Activated T-helper 2 cell treated with anti-CD3 and anti-CD28 coated beads, Interferon-gamma antibody, Interleukin-2, Interleukin-4, amounts not matched to agents 10 μg/mL and 5 μg/mL and 100 μg/mL, durations not matched to agents 14 hours and 24 hours and 36 hours (primary cell): ENCODE measurements around the gene ADAMTS9. TPM values are rescaled to one million over a fixed set of nuclear protein-coding genes. Genes with fewer than 3 reads are reported as not detected.

ENCODE experiments used
- DNase-seq: peaks from one replicate; pipeline ENCODE4 v3.0.0; 2021; ENCODE audit warnings: low spot score
- H3K27ac Mint-ChIP-seq: one replicate; pipeline ENCODE4 v1.8.0; 2021; ENCODE audit warnings: mixed read lengths
- H3K27me3 Mint-ChIP-seq: one replicate; pipeline ENCODE4 v1.8.0; 2021; ENCODE audit warnings: low read depth, mixed read lengths
- H3K36me3 Mint-ChIP-seq: one replicate; pipeline ENCODE4 v1.8.0; 2021; ENCODE audit warnings: low read depth, mixed read lengths
- H3K4me1 Mint-ChIP-seq: one replicate; pipeline ENCODE4 v1.8.0; 2021; ENCODE audit warnings: low read depth, mixed read lengths
- H3K4me3 Mint-ChIP-seq: one replicate; pipeline ENCODE4 v1.8.0; 2021; ENCODE audit warnings: low read depth, mild to moderate bottlenecking, moderate library complexity, mixed read lengths
- H3K9me3 Mint-ChIP-seq: one replicate; pipeline ENCODE4 v1.8.0; 2021; ENCODE audit warnings: mixed read lengths
- intact Hi-C: fragments of 100-400 bp; cut with micrococcal nuclease; formaldehyde crosslinking; loops from one replicate; pipeline ENCODE4 v1.15.1; 2023
- total RNA-seq: library from RNA; stranded (reverse); gene quantifications from 2 replicates; pipeline ENCODE4 v1.2.3, GENCODE V29; 2022

Gene ADAMTS9
- total RNA-seq, 1 donor from 2014 or later, result not detected

GRCh38 chr3:64518496-64518895 is 169.3 kb downstream of the ADAMTS9 start:
- H3K27me3 Mint-ChIP-seq, result peaks cover 4% of the 10 kb centered on the region
- no peaks in the 10 kb centered on the region for H3K9me3 Mint-ChIP-seq
- H3K4me3 Mint-ChIP-seq, result no peak overlapping the region
- H3K4me1 Mint-ChIP-seq, result no peaks in the 10 kb centered on the region
- H3K36me3 Mint-ChIP-seq, result no peaks in the 10 kb centered on the region
- no peak overlapping the region for H3K27ac Mint-ChIP-seq
- intact Hi-C loops, result no loop called here
- DNase-seq, result no peak

DNA sequence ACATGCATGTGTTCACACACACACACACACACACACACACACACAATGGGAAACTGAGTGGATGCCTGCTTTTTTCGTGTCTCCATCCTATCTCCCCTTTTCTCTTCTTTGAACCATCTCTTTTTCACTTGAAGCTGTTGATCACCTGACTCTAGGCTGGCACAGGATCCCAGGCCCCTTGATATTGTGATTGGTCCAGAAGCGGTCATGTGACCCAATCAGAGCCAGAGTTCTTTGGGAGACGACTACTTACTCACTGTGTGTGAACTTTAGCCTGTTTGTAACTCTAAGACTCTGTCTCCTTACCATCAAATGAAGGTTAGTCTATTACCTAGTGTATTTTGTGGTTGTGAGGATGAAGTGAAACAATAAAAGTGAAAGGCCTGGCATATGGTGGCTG is 172.9 kb downstream of the ADAMTS9 start:
- H3K4me3 Mint-ChIP-seq, result no peak overlapping the region
- intact Hi-C loops, result no loop called here
- H3K27ac Mint-ChIP-seq, result no peak overlapping the region

DNA sequence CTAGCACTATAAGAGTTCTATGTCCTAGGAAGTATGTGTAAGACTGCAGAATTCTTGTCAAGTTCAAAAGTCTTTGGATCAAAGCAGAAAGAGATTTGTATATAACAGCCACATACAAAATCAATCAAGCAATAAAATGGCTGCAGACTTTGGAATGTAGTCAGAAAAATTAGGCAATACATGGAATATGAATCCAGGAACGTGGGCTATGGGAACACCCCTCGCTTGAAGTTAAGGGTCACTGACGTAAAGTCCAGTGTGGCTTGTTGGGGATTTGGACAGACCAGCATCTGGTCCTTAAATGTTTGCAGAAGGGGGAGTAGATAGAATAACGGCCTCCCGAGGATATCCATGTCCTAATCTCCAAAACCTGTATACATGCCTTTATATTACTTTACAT is 178.6 kb downstream of the ADAMTS9 start:
- Mint-ChIP-seq H3K27ac (no peak overlapping the region), H3K4me3 (no peak overlapping the region), H3K9me3 (no peaks in the 10 kb centered on the region), H3K36me3 (no peaks in the 10 kb centered on the region), H3K4me1 (peaks cover 11% of the 10 kb centered on the region), H3K27me3 (peaks cover 4% of the 10 kb centered on the region)
- intact Hi-C loops, result no loop called here
- no peak for DNase-seq

More for the DNA sequence above, 172.9 kb downstream of the ADAMTS9 start:
- no peak for DNase-seq
- Mint-ChIP-seq H3K27me3 (peaks cover 7% of the 10 kb centered on the region), H3K9me3 (no peaks in the 10 kb centered on the region), H3K36me3 (no peaks in the 10 kb centered on the region), H3K4me1 (no peaks in the 10 kb centered on the region)

DNA sequence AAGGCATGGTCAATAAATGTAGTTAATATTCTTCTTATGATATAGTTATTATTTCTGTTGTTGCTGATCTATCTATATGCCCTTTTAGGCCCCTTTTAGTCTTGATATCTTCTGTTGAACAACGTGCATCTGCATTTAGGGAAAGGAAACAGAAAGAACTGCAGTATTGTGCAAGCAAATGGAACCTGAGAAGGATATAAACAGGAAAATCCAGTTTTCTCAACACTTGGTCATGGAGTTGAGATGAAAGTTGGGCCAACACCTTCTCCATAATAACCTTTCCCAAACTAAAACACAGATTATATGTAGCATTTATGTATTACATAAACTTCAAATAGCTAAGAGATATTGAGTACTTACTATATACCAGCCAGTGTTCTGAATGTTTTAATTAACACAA is 179.7 kb downstream of the ADAMTS9 start:
- DNase-seq, result no peak
- Mint-ChIP-seq H3K36me3 (no peaks in the 10 kb centered on the region), H3K9me3 (no peaks in the 10 kb centered on the region), H3K27ac (no peak overlapping the region), H3K4me3 (no peak overlapping the region), H3K4me1 (peaks cover 11% of the 10 kb centered on the region), H3K27me3 (peaks cover 4% of the 10 kb centered on the region)
- intact Hi-C loops, result no loop called here

- no peak overlapping the region for H3K4me3 Mint-ChIP-seq
- intact Hi-C loops, result no loop called here
- no peaks in the 10 kb centered on the region for H3K36me3 Mint-ChIP-seq
- no peak for DNase-seq
- peaks cover 11% of the 10 kb centered on the region for H3K4me1 Mint-ChIP-seq
- H3K27ac Mint-ChIP-seq, result no peak overlapping the region
- peaks cover 6% of the 10 kb centered on the region for H3K9me3 Mint-ChIP-seq
- H3K27me3 Mint-ChIP-seq, result peaks cover 3% of the 10 kb centered on the region
Observed at GRCh38 chr3:64506255-64506654, 181.5 kb downstream of the ADAMTS9 start.

DNA sequence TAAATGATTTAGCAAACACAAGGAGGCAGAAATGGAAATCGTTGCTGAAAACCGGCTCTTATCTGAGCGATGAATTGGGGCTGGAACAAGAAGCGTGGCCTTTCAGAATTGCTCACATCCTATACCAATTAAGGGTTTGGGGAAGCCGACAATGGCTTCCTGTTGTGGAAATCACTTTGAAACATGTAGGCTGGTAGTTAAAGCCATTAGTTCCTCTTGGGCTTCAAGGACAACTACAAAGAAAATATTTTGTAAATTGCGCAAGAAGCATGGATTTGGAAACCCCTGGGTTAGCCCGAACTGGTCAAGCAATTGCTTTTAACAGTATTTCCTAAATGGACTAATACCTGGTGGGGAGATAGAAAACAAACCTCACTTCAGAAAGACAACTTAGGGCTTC is 182.4 kb downstream of the ADAMTS9 start:
- peaks cover 6% of the 10 kb centered on the region for H3K9me3 Mint-ChIP-seq
- no peak for DNase-seq
- intact Hi-C loops, result no loop called here
- H3K36me3 Mint-ChIP-seq, result no peaks in the 10 kb centered on the region
- H3K4me3 Mint-ChIP-seq, result no peak overlapping the region
- peaks cover 3% of the 10 kb centered on the region for H3K27me3 Mint-ChIP-seq
- H3K27ac Mint-ChIP-seq, result peak overlapping the region; percentile 76
- peaks cover 11% of the 10 kb centered on the region for H3K4me1 Mint-ChIP-seq

GRCh38 chr3:64502284-64502683 is 185.5 kb downstream of the ADAMTS9 start:
- H3K27ac Mint-ChIP-seq, result no peak overlapping the region
- intact Hi-C loops, result no loop called here
- no peaks in the 10 kb centered on the region for H3K36me3 Mint-ChIP-seq
- H3K4me3 Mint-ChIP-seq, result no peak overlapping the region
- H3K4me1 Mint-ChIP-seq, result peaks cover 11% of the 10 kb centered on the region
- DNase-seq, result no peak
- H3K9me3 Mint-ChIP-seq, result peaks cover 6% of the 10 kb centered on the region
- H3K27me3 Mint-ChIP-seq, result no peaks in the 10 kb centered on the region

DNA sequence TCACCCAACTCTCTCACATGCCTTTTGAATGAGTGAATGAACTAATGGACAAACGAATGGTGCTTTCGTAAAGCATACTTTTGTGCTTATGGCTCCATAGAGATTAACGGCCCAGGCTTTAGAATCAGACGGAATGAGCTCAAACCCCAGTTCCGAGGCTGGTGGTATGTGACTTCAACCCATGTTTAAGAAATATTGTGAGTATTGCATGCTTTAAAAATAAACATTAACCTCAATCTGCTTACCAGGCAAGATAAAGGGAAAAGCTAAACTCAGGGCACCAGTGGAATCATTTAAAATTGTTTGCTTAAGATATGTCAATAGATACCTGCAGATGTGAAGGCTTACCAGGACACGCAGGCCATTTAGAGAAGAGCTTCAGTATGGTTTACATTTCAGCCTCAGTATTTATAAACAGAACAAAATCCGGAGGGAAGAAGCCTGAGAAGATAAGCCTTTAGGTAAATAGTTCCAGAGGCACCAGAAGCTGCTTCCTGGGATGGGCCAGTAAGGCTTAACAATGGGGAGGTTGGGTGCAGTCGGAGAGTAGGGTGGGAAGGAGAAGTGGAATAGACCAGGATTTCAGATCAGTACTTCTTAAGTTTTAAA is 186.4 kb downstream of the ADAMTS9 start:
- H3K9me3 Mint-ChIP-seq, result peaks cover 6% of the 10 kb centered on the region
- intact Hi-C loops, result no loop called here
- no peaks in the 10 kb centered on the region for H3K36me3 Mint-ChIP-seq
- no peak overlapping the region for H3K27ac Mint-ChIP-seq
- peaks cover 10% of the 10 kb centered on the region for H3K4me1 Mint-ChIP-seq
- no peaks in the 10 kb centered on the region for H3K27me3 Mint-ChIP-seq
- H3K4me3 Mint-ChIP-seq, result no peak overlapping the region
- no peak for DNase-seq

GRCh38 chr3:64496786-64497490 is 190.9 kb downstream of the ADAMTS9 start:
- no peaks in the 10 kb centered on the region for H3K36me3 Mint-ChIP-seq
- no peak overlapping the region for H3K27ac Mint-ChIP-seq
- no peaks in the 10 kb centered on the region for H3K9me3 Mint-ChIP-seq
- intact Hi-C loops, result no loop called here
- no peak for DNase-seq
- H3K4me1 Mint-ChIP-seq, result no peaks in the 10 kb centered on the region
- peaks cover 20% of the 10 kb centered on the region for H3K27me3 Mint-ChIP-seq
- H3K4me3 Mint-ChIP-seq, result no peak overlapping the region

DNA sequence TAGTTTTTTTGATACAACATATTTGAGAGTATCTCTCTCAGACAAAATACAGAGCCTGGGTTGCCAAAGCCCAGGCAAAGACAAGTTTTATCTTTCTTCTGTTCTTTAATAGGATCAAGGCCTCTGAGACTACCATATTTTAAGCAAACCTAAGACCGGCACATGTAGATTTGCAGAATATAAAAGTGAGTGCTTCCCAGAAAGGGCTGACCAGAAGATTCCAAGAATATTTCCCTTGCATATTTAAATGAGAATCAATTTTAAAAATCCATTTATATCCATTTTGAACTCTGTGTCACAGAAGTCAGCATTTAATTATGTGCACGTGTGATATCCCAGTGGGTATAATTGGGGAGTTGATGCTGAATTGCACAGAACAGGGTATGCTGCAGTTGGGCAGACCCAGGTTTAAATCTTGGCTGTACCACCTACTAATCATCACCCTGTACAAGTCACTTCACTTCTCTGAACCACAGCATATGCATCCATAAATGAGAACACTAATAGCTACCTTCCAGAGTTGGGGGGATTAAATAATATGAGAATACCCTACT is 191.9 kb downstream of the ADAMTS9 start:
- no peak overlapping the region for H3K4me3 Mint-ChIP-seq
- H3K36me3 Mint-ChIP-seq, result no peaks in the 10 kb centered on the region
- peaks cover 29% of the 10 kb centered on the region for H3K27me3 Mint-ChIP-seq
- intact Hi-C loops, result no loop called here
- no peak for DNase-seq
- H3K9me3 Mint-ChIP-seq, result no peaks in the 10 kb centered on the region
- no peak overlapping the region for H3K27ac Mint-ChIP-seq
- no peaks in the 10 kb centered on the region for H3K4me1 Mint-ChIP-seq

GRCh38 chr3:64495121-64495780 is 192.5 kb downstream of the ADAMTS9 start:
- DNase-seq, result no peak
- H3K9me3 Mint-ChIP-seq, result no peaks in the 10 kb centered on the region
- peaks cover 34% of the 10 kb centered on the region for H3K27me3 Mint-ChIP-seq
- H3K4me1 Mint-ChIP-seq, result no peaks in the 10 kb centered on the region
- intact Hi-C loops, result no loop called here
- no peak overlapping the region for H3K4me3 Mint-ChIP-seq
- no peak overlapping the region for H3K27ac Mint-ChIP-seq
- H3K36me3 Mint-ChIP-seq, result no peaks in the 10 kb centered on the region

GRCh38 chr3:64494526-64494925 is 193.3 kb downstream of the ADAMTS9 start:
- Mint-ChIP-seq H3K27me3 (peaks cover 40% of the 10 kb centered on the region), H3K4me3 (no peak overlapping the region), H3K9me3 (no peaks in the 10 kb centered on the region), H3K36me3 (no peaks in the 10 kb centered on the region), H3K4me1 (no peaks in the 10 kb centered on the region), H3K27ac (no peak overlapping the region)
- no peak for DNase-seq
- intact Hi-C loops, result no loop called here

DNA sequence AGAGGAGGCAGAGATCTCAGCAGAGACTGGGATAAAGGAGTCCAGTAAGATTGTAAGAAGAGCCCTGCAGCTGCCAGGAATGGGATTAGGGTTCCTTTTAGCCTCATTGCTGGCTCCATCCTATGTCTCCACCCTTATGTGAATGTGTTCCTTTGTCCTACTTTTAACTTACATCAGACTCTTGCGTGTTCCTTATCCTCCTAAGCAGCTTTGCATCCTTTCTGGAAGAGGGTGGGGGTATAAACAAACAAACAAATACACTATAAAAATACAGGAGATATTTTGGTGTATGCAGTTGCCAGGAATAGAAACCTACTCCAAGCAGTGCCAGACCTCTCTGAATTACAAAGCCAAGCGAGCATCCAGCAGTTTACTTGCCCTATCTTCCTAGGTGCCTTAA is 194.7 kb downstream of the ADAMTS9 start:
- no peak for DNase-seq
- Mint-ChIP-seq H3K27ac (no peak overlapping the region), H3K4me3 (no peak overlapping the region), H3K4me1 (no peaks in the 10 kb centered on the region), H3K36me3 (no peaks in the 10 kb centered on the region), H3K9me3 (no peaks in the 10 kb centered on the region), H3K27me3 (peaks cover 50% of the 10 kb centered on the region)
- intact Hi-C loops, result no loop called here
